Choroid plexus epithelial cell (primary cell): ENCODE results near the gene HDAC9.
A peak's percentile ranks its signal among the peaks of the same experiment; 100 is the strongest.

ENCODE experiments used
- DNase-seq: peaks from one replicate; pipeline ENCODE4 v3.0.0-alpha.2; 2010; ENCODE audit warnings: low read depth
- H3K4me3 ChIP-seq: 2 replicates; pipeline ENCODE4 v1.5.1; 2011; ENCODE audit warnings: low read depth, mild to moderate bottlenecking, control low read depth, low read length, moderate library complexity
- CTCF ChIP-seq: conservative IDR thresholded peaks from 2 replicates; pipeline ENCODE4 v1.5.1; 2011; ENCODE audit warnings: low read depth, mild to moderate bottlenecking, control low read depth, inconsistent platforms, low read length, moderate library complexity

The HDAC9 gene

GRCh38 chr7:18644981-18645380 is 149.4 kb downstream of the HDAC9 start:
- no peak for TF ChIP-seq CTCF
- no peak for DNase-seq
- no peak overlapping the region for H3K4me3 ChIP-seq

GRCh38 chr7:18647582-18647981 is 152.0 kb downstream of the HDAC9 start:
- TF ChIP-seq CTCF, result no peak

GRCh38 chr7:18648849-18649758 is 153.6 kb downstream of the HDAC9 start:
- DNase-seq, result peak; percentile 77
- no peak for TF ChIP-seq CTCF
- no peak overlapping the region for H3K4me3 ChIP-seq

More at GRCh38 chr7:18647582-18647981, 152.0 kb downstream of the HDAC9 start:
- DNase-seq, result no peak
- no peak overlapping the region for H3K4me3 ChIP-seq

- DNase-seq, result peak; percentile 25
- TF ChIP-seq CTCF, result no peak
- H3K4me3 ChIP-seq, result no peak overlapping the region
Observed at GRCh38 chr7:18653381-18654155, 158.0 kb downstream of the HDAC9 start.

- DNase-seq, result no peak
- H3K4me3 ChIP-seq, result no peak overlapping the region
- TF ChIP-seq CTCF, result no peak
Observed at GRCh38 chr7:18654709-18655108, 159.2 kb downstream of the HDAC9 start.

- TF ChIP-seq CTCF, result no peak
- no peak overlapping the region for H3K4me3 ChIP-seq
Observed at GRCh38 chr7:18655506-18655905, 160.0 kb downstream of the HDAC9 start.

More at GRCh38 chr7:18655506-18655905, 160.0 kb downstream of the HDAC9 start:
- DNase-seq, result no peak
